Caco-2 (cell line): Measurements from ENCODE around the gene CTIF. TPM values are rescaled to one million over a fixed set of nuclear protein-coding genes. Genes with fewer than 3 reads are reported as not detected.

Experiments
- BruUV-seq: library from RNA; stranded (reverse); fragments of 400-500 nt; replicated peaks from 2 replicates; lab custom pipeline; 2021; lab: Mats Ljungman, UMichigan
- CTCF ChIA-PET: fragments of 300-600 bp; sonication (Branson Sonifier 250); formaldehyde crosslinking; loops from one replicate; lab custom pipeline; 2022; ENCODE audit warnings: antibody characterized with exemption; lab: Charles Lee
- POLR2A ChIA-PET: fragments of 300-600 bp; sonication (Branson Sonifier 250); formaldehyde crosslinking; loops from one replicate; lab custom pipeline; 2022; ENCODE audit warnings: antibody characterized with exemption; lab: Charles Lee
- DNase-seq, 2 experiments: peaks; one replicate each; pipeline versions ENCODE4 v3.0.0 to v3.0.0-alpha.2; 2020 to 2022
- H3K27me3 ChIP-seq: replicated peaks from 2 replicates; pipeline ENCODE4 v1.6.0; 2011; ENCODE audit warnings: low read length; ENCODE audit not compliant: control insufficient read depth, insufficient read depth
- H3K36me3 ChIP-seq: 2 replicates; pipeline ENCODE4 v1.5.1; 2011; ENCODE audit warnings: low read length; ENCODE audit not compliant: control insufficient read depth, insufficient read depth
- H3K4me1 ChIP-seq: fragments of 250-450 bp; sonication (Bioruptor Pico); 2 replicates; pipeline ENCODE4 v1.5.1; 2020; ENCODE audit warnings: mild to moderate bottlenecking
- H3K4me3 ChIP-seq: 2 replicates; pipeline ENCODE4 v1.5.1; 2011; ENCODE audit warnings: low read depth, mild to moderate bottlenecking, control low read depth, low read length
- H3K9me3 ChIP-seq: fragments of 250-450 bp; sonication (Bioruptor Pico); 2 replicates; pipeline ENCODE4 v1.5.1; 2020; ENCODE audit warnings: mild to moderate bottlenecking, moderate library complexity
- H3K27ac Mint-ChIP-seq: one replicate; pipeline ENCODE4 v1.8.0; 2022; ENCODE audit warnings: mixed read lengths; ENCODE audit not compliant: unreplicated experiment
- H3K27me3 Mint-ChIP-seq: one replicate; pipeline ENCODE4 v1.8.0; 2022; ENCODE audit warnings: mixed read lengths; ENCODE audit not compliant: insufficient read depth, unreplicated experiment
- H3K36me3 Mint-ChIP-seq: one replicate; pipeline ENCODE4 v1.8.0; 2022; ENCODE audit warnings: mild to moderate bottlenecking, mixed read lengths; ENCODE audit not compliant: insufficient read depth, unreplicated experiment
- H3K4me1 Mint-ChIP-seq: one replicate; pipeline ENCODE4 v1.8.0; 2022; ENCODE audit warnings: low read depth, mixed read lengths; ENCODE audit not compliant: unreplicated experiment
- H3K4me3 Mint-ChIP-seq: one replicate; pipeline ENCODE4 v1.8.0; 2022; ENCODE audit warnings: mild to moderate bottlenecking, moderate library complexity, mixed read lengths; ENCODE audit not compliant: unreplicated experiment
- H3K9me3 Mint-ChIP-seq: one replicate; pipeline ENCODE4 v1.8.0; 2022; ENCODE audit warnings: mixed read lengths; ENCODE audit not compliant: unreplicated experiment
- intact Hi-C: fragments of 100-400 bp; cut with micrococcal nuclease; formaldehyde crosslinking; loops from one replicate; pipeline ENCODE4 v1.10.0; 2022; ENCODE audit not compliant: unreplicated experiment
- total RNA-seq: library from RNA; stranded (reverse); gene quantifications from 2 replicates; pipeline ENCODE4 v1.2.3, GENCODE V29; 2022
- TF ChIP-seq, protein P1 (sequence below), 2 experiments: fragments of 200-600 bp in 1 of 2; IDR thresholded peaks; 1 replicate in 1 of 2; 2 replicates in 1 of 2; pipeline versions ENCODE4 v1.5.1 to v1.8.0; 2011 to 2022; ENCODE audit warnings: antibody characterized with exemption in 1 of 2, control low read depth in 1 of 2, inconsistent platforms in 1 of 2, low read depth in 1 of 2, low read length in 1 of 2, mild to moderate bottlenecking in 1 of 2, moderate library complexity in 1 of 2; ENCODE audit not compliant: insufficient read depth in 1 of 2, severe bottlenecking in 1 of 2, unreplicated experiment in 1 of 2

Gene CTIF
- total RNA-seq, 1 experiment from 2014 or later = 19.9 TPM

DNA sequence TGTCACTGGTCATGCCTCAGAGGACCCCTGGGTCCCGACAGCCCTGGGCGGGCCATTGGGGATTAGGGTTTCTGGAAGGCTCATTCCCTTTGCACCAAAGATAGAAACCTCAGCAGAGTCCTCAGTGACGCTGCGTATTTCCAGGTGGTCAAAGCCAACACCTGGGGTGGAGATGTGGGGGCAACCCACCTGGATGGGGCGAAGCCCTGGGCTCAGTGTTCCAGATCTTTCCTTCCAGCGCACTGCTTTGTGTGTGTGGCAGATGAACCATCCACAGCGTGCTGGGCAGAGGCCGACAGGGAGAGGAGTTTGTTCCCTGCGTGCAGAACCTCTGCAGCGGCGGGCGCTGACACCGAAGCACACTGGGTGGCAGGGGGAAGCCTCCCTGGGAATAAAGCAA lies 143.9 kb downstream of the CTIF start:
- no peaks in the 10 kb centered on the region for H3K27me3 Mint-ChIP-seq
- no peak overlapping the region for H3K27ac Mint-ChIP-seq

DNA sequence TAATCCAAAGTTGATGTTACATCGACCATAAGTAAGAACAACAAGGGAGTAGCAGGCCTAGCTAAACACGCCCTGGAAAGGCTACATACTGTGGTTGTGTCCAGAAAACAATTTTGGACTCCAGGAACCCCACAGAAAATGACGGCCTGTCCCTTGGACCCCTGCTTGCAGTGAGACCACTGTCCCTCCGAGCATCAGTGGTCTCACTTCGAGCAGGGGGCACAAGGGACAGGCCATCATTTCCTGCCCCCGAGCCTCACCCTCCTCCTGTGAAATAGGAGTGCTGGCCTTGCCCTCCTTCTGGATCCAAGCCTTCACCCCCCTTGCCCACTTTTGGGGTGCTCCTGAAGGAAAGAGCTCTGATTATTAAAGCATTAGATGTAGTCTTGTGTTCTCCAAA lies 144.4 kb downstream of the CTIF start:
- no peaks in the 10 kb centered on the region for H3K36me3 Mint-ChIP-seq
- ChIA-PET POLR2A (no interaction called here), CTCF (no interaction called here)
- no peaks in the 10 kb centered on the region for H3K36me3 ChIP-seq
- no peak overlapping the region for H3K4me3 Mint-ChIP-seq
- no peaks in the 10 kb centered on the region for H3K9me3 Mint-ChIP-seq
- intact Hi-C loops = no loop called here
- no peak overlapping the region for H3K27ac Mint-ChIP-seq
- TF ChIP-seq, protein P1, sequence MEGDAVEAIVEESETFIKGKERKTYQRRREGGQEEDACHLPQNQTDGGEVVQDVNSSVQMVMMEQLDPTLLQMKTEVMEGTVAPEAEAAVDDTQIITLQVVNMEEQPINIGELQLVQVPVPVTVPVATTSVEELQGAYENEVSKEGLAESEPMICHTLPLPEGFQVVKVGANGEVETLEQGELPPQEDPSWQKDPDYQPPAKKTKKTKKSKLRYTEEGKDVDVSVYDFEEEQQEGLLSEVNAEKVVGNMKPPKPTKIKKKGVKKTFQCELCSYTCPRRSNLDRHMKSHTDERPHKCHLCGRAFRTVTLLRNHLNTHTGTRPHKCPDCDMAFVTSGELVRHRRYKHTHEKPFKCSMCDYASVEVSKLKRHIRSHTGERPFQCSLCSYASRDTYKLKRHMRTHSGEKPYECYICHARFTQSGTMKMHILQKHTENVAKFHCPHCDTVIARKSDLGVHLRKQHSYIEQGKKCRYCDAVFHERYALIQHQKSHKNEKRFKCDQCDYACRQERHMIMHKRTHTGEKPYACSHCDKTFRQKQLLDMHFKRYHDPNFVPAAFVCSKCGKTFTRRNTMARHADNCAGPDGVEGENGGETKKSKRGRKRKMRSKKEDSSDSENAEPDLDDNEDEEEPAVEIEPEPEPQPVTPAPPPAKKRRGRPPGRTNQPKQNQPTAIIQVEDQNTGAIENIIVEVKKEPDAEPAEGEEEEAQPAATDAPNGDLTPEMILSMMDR (IDR thresholded peaks at IDR 0.05; ENCODE audit: insufficient read depth in 1 of 2, low read depth in 1 of 2, low read length in 1 of 2, severe bottlenecking in 1 of 2, unreplicated experiment in 1 of 2) = no peak
- H3K9me3 ChIP-seq = no peaks in the 10 kb centered on the region
- no peak overlapping the region for H3K4me3 ChIP-seq
- no peaks in the 10 kb centered on the region for H3K27me3 ChIP-seq
- no peaks in the 10 kb centered on the region for H3K27me3 Mint-ChIP-seq
- H3K4me1 Mint-ChIP-seq = no peaks in the 10 kb centered on the region
- no TSS peak for BruUV-seq
- no peaks in the 10 kb centered on the region for H3K4me1 ChIP-seq
- DNase-seq = no peak

More for the DNA sequence above, 143.9 kb downstream of the CTIF start:
- H3K4me3 ChIP-seq = no peak overlapping the region
- no peaks in the 10 kb centered on the region for H3K9me3 ChIP-seq
- no TSS peak for BruUV-seq
- Mint-ChIP-seq H3K4me1 (no peaks in the 10 kb centered on the region), H3K9me3 (no peaks in the 10 kb centered on the region), H3K36me3 (no peaks in the 10 kb centered on the region), H3K4me3 (no peak overlapping the region)
- H3K4me1 ChIP-seq = no peaks in the 10 kb centered on the region
- CTCF ChIA-PET = no interaction called here
- DNase-seq = no peak
- POLR2A ChIA-PET = no interaction called here
- no peaks in the 10 kb centered on the region for H3K27me3 ChIP-seq
- intact Hi-C loops = no loop called here
- H3K36me3 ChIP-seq = no peaks in the 10 kb centered on the region
- TF ChIP-seq, protein P1 (IDR thresholded peaks at IDR 0.05; ENCODE audit: insufficient read depth in 1 of 2, low read depth in 1 of 2, low read length in 1 of 2, severe bottlenecking in 1 of 2, unreplicated experiment in 1 of 2) = no peak

DNA sequence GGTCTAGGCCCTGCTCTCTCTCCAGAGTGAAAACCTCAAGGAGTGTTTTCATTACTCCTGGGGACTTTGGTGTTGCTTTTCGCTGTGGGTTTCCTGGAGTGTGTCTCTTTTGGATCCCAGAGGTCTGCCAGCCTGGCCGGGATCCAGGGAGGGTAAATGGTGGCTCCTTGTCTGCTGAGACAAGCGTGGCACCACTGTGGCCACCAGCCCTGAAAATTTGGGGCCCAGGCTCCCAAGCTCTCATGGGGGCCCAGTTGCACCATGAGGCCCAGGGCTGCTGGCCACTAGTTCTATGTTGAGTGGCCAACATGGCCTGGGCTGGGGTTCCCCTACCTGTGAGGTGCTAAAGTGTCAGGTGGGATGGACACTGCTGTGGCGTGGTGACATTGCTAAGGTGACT lies 144.8 kb downstream of the CTIF start:
- no peak overlapping the region for H3K4me3 Mint-ChIP-seq
- Histone ChIP-seq H3K36me3 (no peaks in the 10 kb centered on the region), H3K4me1 (no peaks in the 10 kb centered on the region), H3K9me3 (no peaks in the 10 kb centered on the region), H3K4me3 (no peak overlapping the region), H3K27me3 (no peaks in the 10 kb centered on the region)
- no peaks in the 10 kb centered on the region for H3K9me3 Mint-ChIP-seq
- ChIA-PET CTCF (no interaction called here), POLR2A (no interaction called here)
- intact Hi-C loops = no loop called here
- H3K36me3 Mint-ChIP-seq = no peaks in the 10 kb centered on the region
- H3K27me3 Mint-ChIP-seq = no peaks in the 10 kb centered on the region
- no peak overlapping the region for H3K27ac Mint-ChIP-seq
- BruUV-seq = no TSS peak
- no peaks in the 10 kb centered on the region for H3K4me1 Mint-ChIP-seq
- TF ChIP-seq, protein P1 (IDR thresholded peaks at IDR 0.05; ENCODE audit: insufficient read depth in 1 of 2, low read depth in 1 of 2, low read length in 1 of 2, severe bottlenecking in 1 of 2, unreplicated experiment in 1 of 2) = no peak
- DNase-seq = no peak
